SH-SY5Y (cell line): Measurements from ENCODE around the gene CLN5.

Source experiments
- GATA2 ChIP-seq: IDR thresholded peaks from 2 replicates; pipeline ENCODE4 v1.6.1; 2011; ENCODE audit warnings: mild to moderate bottlenecking, low read depth, low read length
- GATA3 ChIP-seq: IDR thresholded peaks from 2 replicates; pipeline ENCODE4 v1.6.1; 2011; ENCODE audit warnings: low read depth, mild to moderate bottlenecking, low read length, moderate library complexity

GRCh38 chr13:77038907-77039480 lies 47.1 kb downstream of the CLN5 start:
- TF ChIP-seq GATA2 (no peak), GATA3 (no peak)
